NK-92 treated with Interleukin-12 subunit alpha and Interleukin-12 subunit beta, amount 100 ng/mL, for 24 hours (cell line): ENCODE data around the gene UBXN6.

Experiments used
- DNase-seq: peaks from one replicate; lab custom pipeline; 2025; lab: John Stamatoyannopoulos, UW

Gene UBXN6, protein sequence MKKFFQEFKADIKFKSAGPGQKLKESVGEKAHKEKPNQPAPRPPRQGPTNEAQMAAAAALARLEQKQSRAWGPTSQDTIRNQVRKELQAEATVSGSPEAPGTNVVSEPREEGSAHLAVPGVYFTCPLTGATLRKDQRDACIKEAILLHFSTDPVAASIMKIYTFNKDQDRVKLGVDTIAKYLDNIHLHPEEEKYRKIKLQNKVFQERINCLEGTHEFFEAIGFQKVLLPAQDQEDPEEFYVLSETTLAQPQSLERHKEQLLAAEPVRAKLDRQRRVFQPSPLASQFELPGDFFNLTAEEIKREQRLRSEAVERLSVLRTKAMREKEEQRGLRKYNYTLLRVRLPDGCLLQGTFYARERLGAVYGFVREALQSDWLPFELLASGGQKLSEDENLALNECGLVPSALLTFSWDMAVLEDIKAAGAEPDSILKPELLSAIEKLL

DNA sequence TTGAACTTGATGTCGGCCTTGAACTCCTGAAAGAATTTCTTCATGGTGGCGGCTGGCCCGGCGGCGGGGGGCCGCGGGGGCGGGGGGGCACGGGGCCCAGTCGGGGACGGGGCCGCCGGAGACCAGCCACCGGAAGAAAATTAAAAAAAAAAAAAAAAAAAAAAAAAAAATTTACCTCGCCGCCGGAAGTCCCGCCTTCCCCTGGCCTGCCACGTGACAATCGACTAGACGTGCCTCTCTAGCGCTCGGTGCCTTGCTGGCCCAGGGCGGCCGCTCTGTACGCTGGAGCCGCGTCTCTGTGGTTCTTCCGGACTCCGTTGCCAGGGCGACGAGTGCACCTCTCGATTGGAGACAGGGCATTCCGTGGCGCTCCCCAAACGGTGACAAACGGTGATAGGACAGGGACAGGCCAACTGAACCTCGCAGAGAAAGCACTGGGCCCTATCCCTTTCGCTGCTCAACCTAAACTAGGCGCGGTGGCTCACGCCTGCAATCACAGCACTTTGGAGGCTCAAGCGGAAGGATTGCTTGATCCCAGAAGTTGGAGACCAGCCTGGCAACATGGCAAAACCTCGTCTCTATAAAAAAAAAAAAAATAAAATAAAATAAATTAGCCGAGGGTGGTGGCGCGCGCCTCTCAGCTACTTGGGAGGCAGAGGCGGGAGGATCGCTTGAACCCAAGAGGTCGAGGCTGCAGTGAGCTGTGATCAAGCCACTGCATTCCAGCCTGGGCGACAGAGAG is at the start of gene UBXN6:
UBXN6 (minus strand) TSS at position 141 of the 742 bp plus-strand sequence; CDS start at position 44, 97 bp downstream.
- DNase-seq, result peak; percentile 93

DNA sequence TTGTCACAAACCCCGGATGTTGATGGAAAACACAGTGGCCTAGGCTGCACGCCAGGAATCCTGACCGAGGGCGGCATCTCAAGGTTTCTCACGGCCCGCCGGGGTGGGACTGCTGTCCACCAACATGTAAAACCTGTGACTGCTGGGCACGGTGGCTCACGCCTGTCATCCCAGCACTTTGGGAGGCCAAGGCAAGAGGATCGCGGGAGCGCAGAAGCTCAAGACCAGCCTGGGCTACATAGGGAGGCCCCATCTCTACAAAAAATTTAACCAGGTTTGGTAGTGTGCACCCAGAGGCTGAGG is 49.5 kb upstream of the UBXN6 start:
- no peak for DNase-seq

DNA sequence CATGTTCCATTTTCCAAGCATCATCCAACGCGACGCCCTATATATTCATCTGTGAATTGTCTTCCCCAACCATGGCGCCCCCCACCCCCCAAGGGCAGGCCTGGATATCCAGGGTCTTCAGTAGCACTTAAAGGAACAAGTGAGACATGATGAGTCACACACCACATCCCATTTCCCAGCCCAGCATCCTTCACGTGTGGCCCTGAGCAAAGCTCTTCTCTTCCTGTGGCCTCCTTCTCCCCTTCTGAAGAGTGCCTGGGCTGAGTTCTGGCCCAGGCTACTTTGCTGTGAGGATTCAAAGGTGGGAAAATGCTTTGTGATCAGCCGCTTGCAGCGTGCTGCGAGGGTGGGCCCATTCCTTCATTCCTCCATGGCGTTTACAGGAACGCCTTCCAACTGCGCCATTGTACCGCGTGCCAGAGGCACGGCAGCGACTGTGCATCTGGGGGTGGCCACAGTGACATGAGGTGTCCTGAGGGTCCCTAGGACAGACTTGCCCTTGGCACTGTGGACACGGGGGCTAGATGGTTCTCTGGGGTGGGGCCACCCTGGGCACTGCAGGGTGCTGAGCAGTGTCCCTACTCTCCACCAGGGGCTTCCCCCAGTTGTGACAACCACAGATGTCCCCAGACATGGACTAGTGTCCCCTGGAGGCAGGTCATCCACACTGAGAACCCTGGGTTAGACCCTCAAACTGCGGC is 49.0 kb upstream of the UBXN6 start:
- no peak for DNase-seq

DNA sequence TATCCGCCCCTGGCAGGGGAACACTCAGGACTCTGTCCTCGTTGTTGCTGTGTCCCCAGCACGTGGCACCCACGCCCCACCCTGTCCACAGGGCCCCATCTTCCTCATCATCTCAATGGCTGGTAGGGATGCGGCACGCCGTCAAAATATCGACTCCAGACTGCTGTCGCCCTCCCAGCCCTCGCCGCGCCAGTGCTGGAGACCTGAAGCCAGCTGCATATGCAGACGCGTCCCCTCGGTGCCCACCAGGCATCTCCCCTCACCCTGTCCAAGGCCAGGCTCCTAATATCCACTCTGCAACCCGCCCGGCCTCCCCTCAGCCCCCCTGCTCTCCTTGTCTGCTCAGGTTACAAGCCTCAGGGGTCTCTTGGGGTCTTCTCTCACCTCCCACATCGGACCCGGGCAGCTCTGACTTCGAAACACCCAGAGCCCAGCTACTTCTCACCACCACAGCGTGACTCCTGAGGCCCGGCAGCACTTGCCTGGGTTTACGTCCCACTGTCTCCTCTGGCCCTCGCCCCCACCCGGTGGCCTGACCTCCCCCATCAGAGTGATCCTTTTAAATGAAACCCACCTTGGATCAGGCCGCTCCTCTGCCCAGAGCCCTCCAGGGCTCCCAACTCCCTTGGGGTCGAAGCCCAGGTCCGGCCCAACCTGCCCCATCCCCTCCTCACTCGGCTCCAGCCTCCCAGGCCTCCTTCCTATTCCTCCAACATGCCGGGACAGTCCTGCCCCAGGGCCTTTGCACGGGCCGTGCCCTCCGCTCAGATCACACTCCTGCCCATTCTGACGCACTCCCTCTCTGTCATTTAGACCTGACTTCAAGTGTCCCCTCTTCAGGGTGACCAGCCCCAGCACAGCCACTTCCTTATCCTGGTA is 48.2 kb upstream of the UBXN6 start:
- no peak for DNase-seq

DNA sequence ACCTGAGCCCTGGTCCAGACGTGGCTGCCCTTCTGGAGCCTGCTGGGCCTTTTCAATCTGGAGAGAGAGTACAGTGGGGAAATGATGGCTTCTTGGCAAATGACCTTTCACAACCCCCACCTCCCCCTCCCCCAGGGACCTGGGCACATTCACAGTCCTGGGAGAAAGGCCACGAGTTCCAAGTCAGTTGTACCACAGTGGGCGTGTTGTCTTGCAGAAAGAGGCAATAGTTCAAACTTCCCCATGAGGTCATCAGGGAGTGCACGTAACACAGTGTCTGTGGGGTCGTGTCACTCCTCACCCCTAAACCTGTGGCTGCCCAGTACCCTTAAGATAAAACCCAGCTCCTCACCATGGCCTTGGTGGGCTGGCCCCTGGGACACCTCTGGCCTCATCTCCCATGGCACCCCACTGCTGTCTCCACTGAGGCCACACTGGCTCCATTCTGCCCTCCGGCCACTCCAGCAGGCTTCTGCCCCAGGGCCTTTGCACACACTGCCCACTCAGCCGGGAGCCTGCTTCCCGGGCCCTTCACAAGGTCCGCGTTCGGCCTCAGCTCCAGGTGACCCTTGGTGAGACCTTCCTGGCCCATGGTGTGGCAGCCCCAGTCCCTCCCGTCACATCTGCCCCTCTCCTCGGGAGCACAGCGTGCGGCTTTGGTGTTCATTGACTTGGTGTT is 47.4 kb upstream of the UBXN6 start:
- DNase-seq, result no peak

DNA sequence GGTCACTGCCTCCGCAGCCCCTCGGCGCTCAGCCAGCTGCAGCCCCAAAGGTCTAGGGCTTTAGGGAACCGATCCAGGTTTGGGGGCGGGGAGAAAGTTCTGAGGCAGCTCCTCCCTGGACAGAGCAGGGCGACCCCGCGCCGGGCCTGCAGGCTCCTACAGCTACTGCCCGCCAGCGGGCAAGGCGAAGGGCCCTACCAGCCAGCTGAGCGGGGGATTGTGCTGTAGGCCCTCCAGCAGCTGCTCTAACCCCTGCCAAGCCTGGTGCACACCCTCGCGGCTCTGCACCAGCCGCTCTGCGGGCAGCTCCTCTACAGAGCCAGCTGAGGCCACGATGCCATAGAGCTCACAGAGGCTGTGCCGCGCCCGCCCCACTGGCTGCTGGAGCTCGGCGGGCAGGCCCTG is 46.7 kb upstream of the UBXN6 start:
- DNase-seq, result no peak

DNA sequence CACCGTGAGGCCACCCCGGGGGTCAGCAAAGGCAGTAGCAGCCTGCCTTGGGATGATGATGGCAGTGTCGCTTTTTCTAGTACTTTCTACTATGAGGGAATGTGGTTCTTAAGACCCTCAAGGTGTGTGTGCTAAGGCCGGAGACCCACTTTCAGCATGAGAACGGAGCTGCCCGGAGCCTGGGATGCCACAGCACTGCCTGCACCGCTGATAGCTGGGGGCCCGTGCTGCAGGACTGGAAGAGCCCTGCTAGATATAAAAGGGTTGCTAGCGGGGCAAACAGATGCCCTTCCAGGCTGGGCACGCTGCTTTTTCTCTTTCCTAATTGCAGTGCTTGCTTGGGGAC is 46.2 kb upstream of the UBXN6 start:
- DNase-seq, result no peak

DNA sequence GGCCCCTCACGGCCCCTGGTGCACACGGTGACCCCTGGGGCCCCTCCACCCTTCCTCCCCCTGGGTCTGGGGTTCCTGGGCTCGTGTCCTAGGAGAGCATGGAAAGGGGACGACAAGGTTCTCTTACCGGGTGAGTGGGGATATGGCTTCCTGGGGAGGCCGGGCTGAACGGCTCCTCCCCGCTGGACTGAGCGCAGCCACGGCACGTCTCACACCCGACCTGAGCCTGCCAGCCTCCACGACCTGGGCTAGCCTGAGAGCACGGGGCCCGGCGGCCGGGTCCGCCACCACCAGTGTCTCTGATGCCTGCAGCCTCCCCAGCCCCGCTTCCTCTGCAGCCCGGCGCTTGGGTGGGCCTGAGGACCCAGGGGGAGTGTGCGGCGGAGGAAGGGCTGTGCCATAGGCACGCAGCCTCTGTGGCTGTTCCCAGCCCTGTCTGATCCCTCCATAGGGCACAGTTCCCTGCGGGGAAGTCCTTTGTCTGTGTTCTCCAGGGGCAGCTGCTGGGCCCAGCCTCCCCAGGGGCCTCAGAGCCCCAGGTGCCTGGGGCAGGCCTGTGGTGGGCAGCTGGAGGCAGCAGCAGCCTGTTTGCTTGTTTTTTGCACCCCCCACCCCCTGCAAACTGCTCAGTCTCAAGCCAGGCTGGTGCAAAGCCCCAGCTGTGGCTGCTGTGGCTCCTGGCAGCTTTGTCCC is 45.7 kb upstream of the UBXN6 start:
- no peak for DNase-seq

DNA sequence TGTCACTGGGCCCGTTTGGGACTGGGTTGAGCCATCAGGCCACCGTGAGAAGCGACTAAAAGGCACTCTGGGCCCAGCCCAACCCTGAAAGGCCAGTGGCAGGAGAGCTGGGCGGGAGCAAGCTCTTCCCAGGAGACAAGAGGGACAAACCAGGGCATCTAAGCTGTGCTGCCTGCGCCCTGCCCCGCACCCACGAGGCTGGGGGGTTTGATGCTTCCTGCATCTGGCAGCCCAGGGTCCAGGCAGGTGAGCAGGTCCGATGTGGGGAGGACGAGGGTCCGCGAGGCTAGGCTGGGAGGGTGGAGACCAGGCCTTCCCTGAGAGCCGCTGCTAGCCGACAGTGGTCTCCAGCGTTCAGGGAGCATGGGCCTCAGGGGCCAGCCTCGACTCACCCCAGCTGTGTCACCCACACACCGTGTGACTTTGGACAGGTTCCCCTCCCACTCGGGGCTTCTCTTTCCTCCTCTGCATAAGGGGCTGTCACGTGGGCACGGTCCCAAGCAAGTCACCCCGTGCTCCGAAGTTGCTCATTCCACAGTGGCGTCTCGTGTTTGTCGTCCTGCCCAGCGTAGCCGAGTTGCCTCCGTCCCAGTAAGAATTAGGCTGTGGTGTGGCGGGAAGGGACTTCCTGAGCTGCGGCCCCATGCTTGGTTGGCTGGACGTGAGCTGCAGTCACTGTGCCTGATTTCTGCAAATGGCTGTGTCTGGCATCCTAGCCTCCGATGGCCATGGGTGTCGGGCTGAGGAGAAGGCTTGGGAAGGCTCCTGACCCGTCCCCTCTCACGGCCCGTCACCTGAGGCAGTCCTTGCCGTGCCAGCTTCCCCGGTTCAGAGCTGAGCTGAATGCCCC is 44.9 kb upstream of the UBXN6 start:
- no peak for DNase-seq

DNA sequence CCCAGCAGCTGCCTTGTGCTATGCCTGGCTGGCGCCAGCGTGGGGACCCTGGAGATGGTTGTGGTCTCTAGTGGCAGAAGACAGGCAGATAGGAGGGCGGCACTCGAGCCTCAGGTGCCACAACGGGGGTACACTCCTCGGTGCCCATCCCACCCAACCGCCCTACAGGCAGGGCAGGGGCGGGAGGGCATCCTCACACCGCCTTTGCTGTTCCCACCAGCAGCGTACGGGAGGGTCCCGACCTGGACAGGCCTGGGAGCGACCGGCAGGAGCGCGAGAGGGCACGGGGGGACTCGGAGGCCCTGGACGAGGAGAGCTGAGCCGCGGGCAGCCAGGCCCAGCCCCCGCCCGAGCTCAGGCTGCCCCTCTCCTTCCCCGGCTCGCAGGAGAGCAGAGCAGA is 44.1 kb upstream of the UBXN6 start:
- no peak for DNase-seq

DNA sequence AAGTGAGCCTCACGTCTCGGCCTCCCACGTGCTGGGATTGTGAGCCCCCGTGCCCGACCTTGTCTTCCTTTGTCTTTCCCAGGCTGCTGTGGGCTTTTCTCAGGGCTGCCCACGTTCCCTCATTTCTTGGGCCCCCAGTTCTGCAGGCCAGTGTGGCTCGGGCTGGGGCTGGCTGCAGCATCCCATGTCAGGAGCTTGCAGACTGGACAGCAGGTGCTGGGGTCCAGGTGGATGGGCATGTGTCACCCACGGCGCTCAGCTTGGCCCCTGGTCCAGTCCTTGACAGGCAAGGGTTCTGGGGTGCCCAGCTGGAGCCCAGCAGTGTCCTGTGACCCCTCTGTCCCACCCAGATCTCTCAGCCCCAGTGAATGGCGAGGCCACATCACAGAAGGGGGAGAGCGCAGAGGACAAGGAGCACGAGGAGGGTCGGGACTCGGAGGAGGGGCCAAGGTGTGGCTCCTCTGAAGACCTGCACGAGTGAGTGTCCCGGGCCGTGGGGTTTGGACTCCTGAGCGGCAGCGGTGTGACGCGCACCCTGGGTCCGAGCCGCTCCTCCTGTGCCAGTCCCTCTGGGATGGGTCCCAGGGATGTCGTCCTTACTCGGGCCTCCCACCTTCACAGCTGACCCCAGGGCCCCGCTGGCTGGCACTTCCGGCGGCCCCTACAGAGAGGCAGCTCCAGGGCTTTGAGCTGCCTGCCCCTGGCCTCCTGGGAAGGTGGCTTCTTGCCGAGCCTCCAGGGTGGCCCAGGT is 43.4 kb upstream of the UBXN6 start:
- DNase-seq, result no peak

DNA sequence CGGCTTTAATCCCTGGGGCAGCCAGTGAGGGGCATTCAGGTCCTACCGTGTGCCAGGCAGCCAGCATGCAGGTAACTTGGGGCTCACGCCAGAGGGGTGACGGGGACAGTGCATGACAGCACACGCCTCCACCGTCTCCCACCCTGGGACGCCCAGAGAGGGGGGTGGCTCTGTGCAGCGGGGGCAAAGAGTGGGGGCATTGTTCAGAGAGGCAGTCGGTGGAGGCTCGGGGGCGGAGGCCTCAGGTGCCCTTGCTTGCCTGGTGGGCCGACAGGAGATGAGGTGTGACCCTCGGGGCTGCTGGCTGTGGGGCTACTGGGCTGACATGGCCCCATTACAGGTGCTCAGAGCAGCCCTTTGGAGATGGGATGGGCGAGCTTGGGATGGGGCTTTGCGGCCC is 42.3 kb upstream of the UBXN6 start:
- DNase-seq, result no peak

DNA sequence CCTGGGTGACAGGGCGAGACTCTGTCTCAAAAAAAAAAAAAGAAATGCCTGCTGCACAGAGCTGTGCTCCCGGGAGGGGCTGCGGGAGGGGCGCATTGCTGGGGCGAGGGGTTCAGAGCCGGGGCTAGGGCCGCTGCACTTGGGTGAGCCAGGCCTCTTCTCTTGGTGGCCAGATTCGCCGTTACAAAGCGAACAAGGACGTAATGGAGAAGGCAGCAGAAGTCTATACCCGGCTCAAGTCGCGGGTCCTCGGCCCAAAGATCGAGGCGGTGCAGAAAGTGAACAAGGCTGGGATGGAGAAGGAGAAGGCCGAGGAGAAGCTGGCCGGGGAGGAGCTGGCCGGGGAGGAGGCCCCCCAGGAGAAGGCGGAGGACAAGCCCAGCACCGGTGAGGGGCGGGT is 41.7 kb upstream of the UBXN6 start:
- no peak for DNase-seq

DNA sequence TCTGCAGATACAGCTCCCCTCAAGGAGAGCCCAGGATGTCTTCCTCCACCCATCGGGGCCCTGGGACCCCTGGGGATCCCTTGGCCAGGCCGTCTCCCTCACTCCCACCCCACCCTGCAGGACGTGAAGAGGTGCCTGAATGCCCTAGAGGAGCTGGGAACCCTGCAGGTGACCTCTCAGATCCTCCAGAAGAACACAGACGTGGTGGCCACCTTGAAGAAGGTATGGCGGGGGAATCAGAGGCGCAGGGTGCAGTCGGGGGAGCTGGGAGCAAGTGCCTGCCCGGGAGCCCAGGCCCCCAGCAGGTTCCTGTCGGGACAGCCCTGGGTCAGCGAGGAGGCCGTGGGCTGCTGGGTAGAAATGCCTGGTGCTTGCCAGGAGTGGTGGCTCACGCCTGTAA is 41.1 kb upstream of the UBXN6 start:
- no peak for DNase-seq

DNA sequence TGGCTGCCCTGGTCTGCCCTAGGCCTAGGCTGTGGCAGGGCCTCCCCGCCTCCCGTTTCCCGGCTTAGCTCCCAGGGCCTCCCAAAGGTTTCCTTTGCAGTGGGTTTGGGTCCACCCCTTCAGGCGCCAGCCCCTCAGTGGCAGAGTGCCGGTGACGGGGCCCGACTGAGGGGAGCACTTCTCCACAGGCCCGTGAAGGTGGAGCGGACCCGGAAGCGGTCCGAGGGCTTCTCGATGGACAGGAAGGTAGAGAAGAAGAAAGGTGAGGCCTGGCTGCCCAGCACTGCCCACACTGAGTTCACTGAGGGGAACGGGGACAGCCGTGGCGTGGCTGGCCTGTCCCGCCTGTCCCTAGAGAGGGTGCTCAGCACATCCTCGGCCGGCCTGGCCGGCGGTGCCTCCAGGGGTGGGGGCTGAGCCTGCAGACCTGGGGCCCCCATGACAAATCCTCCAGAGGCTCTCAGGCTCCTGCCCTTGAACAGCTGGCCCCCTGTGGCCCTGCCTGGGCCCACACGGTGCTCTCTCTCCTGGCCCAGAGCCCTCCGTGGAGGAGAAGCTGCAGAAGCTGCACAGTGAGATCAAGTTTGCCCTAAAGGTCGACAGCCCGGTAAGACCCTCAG is 40.3 kb upstream of the UBXN6 start:
- no peak for DNase-seq

DNA sequence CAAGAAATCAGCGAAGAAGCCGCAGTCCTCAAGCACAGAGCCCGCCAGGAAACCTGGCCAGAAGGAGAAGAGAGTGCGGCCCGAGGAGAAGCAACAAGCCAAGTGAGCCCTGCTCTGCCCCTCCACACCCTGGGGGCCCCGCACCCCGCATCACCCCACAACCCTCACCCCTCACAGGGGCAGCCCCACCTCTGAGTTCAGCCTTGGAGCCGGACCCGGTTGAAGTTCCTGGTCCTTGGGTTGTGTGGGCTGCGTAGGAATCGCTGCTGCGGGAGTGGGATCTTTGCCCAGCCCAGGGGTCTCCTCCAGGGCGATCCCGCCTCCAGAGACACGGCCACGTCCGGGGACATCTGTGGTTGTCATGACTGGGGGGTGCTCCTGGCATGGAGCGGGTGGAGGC is 38.7 kb upstream of the UBXN6 start:
- DNase-seq, result no peak

DNA sequence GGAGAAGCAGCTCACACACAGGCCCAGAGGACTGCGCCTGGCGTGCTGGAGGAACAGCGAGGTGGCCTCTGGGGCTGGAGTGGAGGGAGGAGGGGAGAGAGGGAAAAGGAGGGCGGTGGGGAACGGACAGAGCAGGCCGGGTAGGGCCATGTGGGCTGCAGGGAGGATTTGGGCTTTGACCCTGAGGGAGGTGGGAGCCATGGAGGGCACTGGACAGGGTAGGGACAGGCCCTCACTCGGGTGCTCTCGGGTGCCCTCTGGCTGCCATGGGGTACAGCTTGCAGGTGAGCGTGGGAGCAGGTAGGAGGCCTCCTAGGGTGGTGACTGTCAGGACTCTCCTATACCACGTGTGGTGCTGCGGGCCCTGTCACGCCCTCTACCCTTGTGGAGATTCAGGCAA is 37.9 kb upstream of the UBXN6 start:
- no peak for DNase-seq

DNA sequence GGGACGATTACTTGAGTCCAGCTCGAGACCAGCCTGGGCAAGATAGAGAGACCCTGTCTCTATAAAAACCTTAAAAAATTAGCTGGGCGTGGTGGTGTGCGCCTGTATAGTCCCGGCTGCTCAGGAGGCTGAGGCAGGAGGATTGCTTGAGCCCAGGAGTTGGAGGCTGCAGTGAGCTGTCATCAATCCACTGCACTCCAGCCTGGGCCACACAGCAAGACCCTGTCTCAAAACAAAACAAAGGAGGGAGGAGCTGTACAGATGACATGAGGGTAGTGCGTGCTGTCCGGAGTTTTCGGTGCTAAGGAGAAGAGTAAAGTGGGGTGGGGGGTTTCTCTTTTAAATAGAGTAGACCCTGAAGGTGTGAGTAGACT is 37.1 kb upstream of the UBXN6 start:
- DNase-seq, result no peak
